IPS-15b (cell line): Measurements from ENCODE around the gene AP2B1.
"Not testable (repeated sequence)": the region's sequence is repeated elsewhere in the genome, so short reads cannot be mapped to it uniquely, and the experiment has no call there.

Source experiments
- H3K27me3 ChIP-seq: one replicate; pipeline ENCODE4 v1.6.1; 2013; ENCODE audit warnings: low read length; ENCODE audit not compliant: control insufficient read depth, insufficient read depth
- H3K36me3 ChIP-seq: one replicate; pipeline ENCODE4 v1.6.1; 2013; ENCODE audit warnings: low read length; ENCODE audit not compliant: control insufficient read depth, insufficient read depth
- H3K4me1 ChIP-seq: one replicate; pipeline ENCODE4 v1.6.1; 2013; ENCODE audit warnings: mild to moderate bottlenecking, low read length; ENCODE audit not compliant: control insufficient read depth, insufficient read depth
- H3K4me3 ChIP-seq: one replicate; pipeline ENCODE4 v1.5.1; 2013; ENCODE audit warnings: low read depth, low read length
- H3K9ac ChIP-seq: one replicate; pipeline ENCODE4 v1.6.1; 2013; ENCODE audit warnings: low read depth, mild to moderate bottlenecking, low read length
- H3K9me3 ChIP-seq: one replicate; pipeline ENCODE4 v1.6.1; 2013; ENCODE audit warnings: mild to moderate bottlenecking, low read length; ENCODE audit not compliant: control insufficient read depth, insufficient read depth

AP2B1 gene

GRCh38 chr17:35683591-35683990, 96.5 kb downstream of the AP2B1 start:
- Histone ChIP-seq H3K9me3 (no peaks in the 10 kb centered on the region), H3K4me1 (peaks cover 11% of the 10 kb centered on the region), H3K9ac (no peak overlapping the region), H3K27me3 (no peaks in the 10 kb centered on the region), H3K36me3 (no peaks in the 10 kb centered on the region), H3K4me3 (no peak overlapping the region)

- H3K36me3 ChIP-seq: no peaks in the 10 kb centered on the region
- no peak overlapping the region for H3K9ac ChIP-seq
- H3K4me3 ChIP-seq: no peak overlapping the region
- no peaks in the 10 kb centered on the region for H3K9me3 ChIP-seq
- peaks cover 11% of the 10 kb centered on the region for H3K4me1 ChIP-seq
- no peaks in the 10 kb centered on the region for H3K27me3 ChIP-seq
These were observed 97.1 kb downstream of the AP2B1 start for GRCh38 chr17:35684055-35684802.

- Histone ChIP-seq H3K36me3 (peaks cover 6% of the 10 kb centered on the region), H3K27me3 (no peaks in the 10 kb centered on the region), H3K4me3 (no peak overlapping the region), H3K9me3 (no peaks in the 10 kb centered on the region), H3K9ac (no peak overlapping the region), H3K4me1 (peaks cover 3% of the 10 kb centered on the region)
These were observed 105.5 kb downstream of the AP2B1 start for GRCh38 chr17:35692512-35693210.

- peaks cover 6% of the 10 kb centered on the region for H3K36me3 ChIP-seq
- no peak overlapping the region for H3K4me3 ChIP-seq
- H3K4me1 ChIP-seq: peaks cover 3% of the 10 kb centered on the region
- H3K27me3 ChIP-seq: no peaks in the 10 kb centered on the region
- H3K9me3 ChIP-seq: no peaks in the 10 kb centered on the region
- H3K9ac ChIP-seq: no peak overlapping the region
These were observed 106.5 kb downstream of the AP2B1 start for GRCh38 chr17:35693662-35694061.

- Histone ChIP-seq H3K4me1 (peaks cover 3% of the 10 kb centered on the region), H3K27me3 (no peaks in the 10 kb centered on the region), H3K9me3 (no peaks in the 10 kb centered on the region), H3K36me3 (peaks cover 6% of the 10 kb centered on the region), H3K9ac (no peak overlapping the region), H3K4me3 (no peak overlapping the region)
These were observed 107.8 kb downstream of the AP2B1 start for GRCh38 chr17:35694906-35695305.

GRCh38 chr17:35695613-35696012, 108.5 kb downstream of the AP2B1 start:
- no peak overlapping the region for H3K9ac ChIP-seq
- no peaks in the 10 kb centered on the region for H3K27me3 ChIP-seq
- no peaks in the 10 kb centered on the region for H3K9me3 ChIP-seq
- H3K4me1 ChIP-seq: peaks cover 3% of the 10 kb centered on the region
- H3K36me3 ChIP-seq: peaks cover 6% of the 10 kb centered on the region
- no peak overlapping the region for H3K4me3 ChIP-seq

GRCh38 chr17:35698800-35699199, 111.7 kb downstream of the AP2B1 start:
- no peaks in the 10 kb centered on the region for H3K27me3 ChIP-seq

GRCh38 chr17:35700150-35700549, 113.0 kb downstream of the AP2B1 start:
- no peak overlapping the region for H3K9ac ChIP-seq
- no peak overlapping the region for H3K4me3 ChIP-seq
- H3K4me1 ChIP-seq: peaks cover 3% of the 10 kb centered on the region
- H3K9me3 ChIP-seq: no peaks in the 10 kb centered on the region
- H3K36me3 ChIP-seq: no peaks in the 10 kb centered on the region
- H3K27me3 ChIP-seq: no peaks in the 10 kb centered on the region

More at GRCh38 chr17:35698800-35699199, 111.7 kb downstream of the AP2B1 start:
- Histone ChIP-seq H3K9ac (no peak overlapping the region), H3K4me1 (peaks cover 3% of the 10 kb centered on the region), H3K4me3 (no peak overlapping the region), H3K36me3 (peaks cover 6% of the 10 kb centered on the region), H3K9me3 (no peaks in the 10 kb centered on the region)

GRCh38 chr17:35701491-35701890, 114.4 kb downstream of the AP2B1 start:
- Histone ChIP-seq H3K36me3 (no peaks in the 10 kb centered on the region), H3K9me3 (no peaks in the 10 kb centered on the region), H3K4me3 (no peak overlapping the region), H3K4me1 (no peaks in the 10 kb centered on the region), H3K9ac (no peak overlapping the region), H3K27me3 (no peaks in the 10 kb centered on the region)

GRCh38 chr17:35703308-35703707, 116.2 kb downstream of the AP2B1 start:
- H3K4me3 ChIP-seq, H3K27me3 ChIP-seq, H3K36me3 ChIP-seq, H3K4me1 ChIP-seq, H3K9ac ChIP-seq, H3K9me3 ChIP-seq: not testable (repeated sequence)

GRCh38 chr17:35705230-35705629, 118.1 kb downstream of the AP2B1 start:
- H3K4me3 ChIP-seq: no peak overlapping the region
- H3K36me3 ChIP-seq: peaks cover under 1% of the 10 kb centered on the region
- H3K9me3 ChIP-seq: no peaks in the 10 kb centered on the region
- no peak overlapping the region for H3K9ac ChIP-seq
- H3K4me1 ChIP-seq: no peaks in the 10 kb centered on the region
- no peaks in the 10 kb centered on the region for H3K27me3 ChIP-seq

- no peak overlapping the region for H3K4me3 ChIP-seq
- peaks cover 4% of the 10 kb centered on the region for H3K36me3 ChIP-seq
- H3K27me3 ChIP-seq: no peaks in the 10 kb centered on the region
- H3K9me3 ChIP-seq: no peaks in the 10 kb centered on the region
- H3K4me1 ChIP-seq: no peaks in the 10 kb centered on the region
- no peak overlapping the region for H3K9ac ChIP-seq
These were observed 118.6 kb downstream of the AP2B1 start for GRCh38 chr17:35705705-35706104.
